ENCODE results near the gene SPON1.

SPON1 gene

GRCh38 chr11:14065681-14066080 lies 103.2 kb downstream of the SPON1 start:
- Histone ChIP-seq H2BK15ac (ENCODE audit: low read length) (no peak overlapping the region), H2BK5ac (ENCODE audit: low read length) (no peak overlapping the region), H3K4ac (ENCODE audit: low read length) (no peak overlapping the region), H3K18ac (ENCODE audit: low read length) (no peak overlapping the region), H2AFZ (ENCODE audit: low read length) (no peak overlapping the region), H3K27ac (replicated peaks; ENCODE audit: low read length) (no peak overlapping the region), H4K91ac (ENCODE audit: low read depth, low read length, poor library complexity) (no peak overlapping the region), H3K4me2 (ENCODE audit: insufficient read depth, low read length, poor library complexity, severe bottlenecking) (no peak overlapping the region), H2AK5ac (ENCODE audit: low read depth, low read length) (no peak overlapping the region), H3K9me3 (replicated peaks in 1 of 2; ENCODE audit: control insufficient read depth in 2 of 2, insufficient read depth in 1 of 2, low read depth in 1 of 2, low read length in 2 of 2) (no peaks in the 10 kb centered on the region), H3K4me1 (ENCODE audit: control insufficient read depth in 2 of 2, insufficient read depth in 1 of 2, low read depth in 1 of 2, low read length in 2 of 2) (peaks cover 0 to 4% of the 10 kb centered on the region in 2 donors), H3K27me3 (ENCODE audit: control insufficient read depth in 3 of 3, insufficient read depth in 3 of 3, low read depth in 1 of 3, low read length in 3 of 3) (peaks cover 0 to 2% (median 0%) of the 10 kb centered on the region in 3 experiments), H3K14ac (ENCODE audit: low read length) (no peak overlapping the region), H4K8ac (ENCODE audit: low read depth, low read length) (no peak overlapping the region), H2BK12ac (ENCODE audit: low read length) (no peak overlapping the region), H3K23ac (ENCODE audit: low read depth, low read length, poor library complexity) (no peak overlapping the region), H3K9ac (ENCODE audit: low read depth, low read length, poor library complexity) (no peak overlapping the region), H3K79me1 (ENCODE audit: low read depth, low read length) (no peaks in the 10 kb centered on the region), H2BK120ac (ENCODE audit: low read depth, low read length) (no peak overlapping the region), H3K4me3 (ENCODE audit: low read length in 2 of 2) (no peak overlapping the region), H3K36me3 (replicated peaks in 1 of 2; ENCODE audit: control insufficient read depth in 2 of 2, insufficient read depth in 2 of 2, low read length in 2 of 2) (peaks cover 0 to 2% of the 10 kb centered on the region in 2 donors)
- no CpG with 5 or more reads among the region's 1 CpG for WGBS, 2 donors (ENCODE audit: extremely low coverage in 2 of 2, insufficient read length in 2 of 2, insufficient replicate concordance in 1 of 2)
- DNase-seq (ENCODE audit: low spot score), result no peak

- no peak overlapping the region for H3K23ac ChIP-seq (ENCODE audit: low read depth, low read length, poor library complexity)
- no peak overlapping the region for H4K8ac ChIP-seq (ENCODE audit: low read depth, low read length)
- no peaks in the 10 kb centered on the region for H3K9me3 ChIP-seq (replicated peaks in 1 of 2; ENCODE audit: control insufficient read depth in 2 of 2, insufficient read depth in 1 of 2, low read depth in 1 of 2, low read length in 2 of 2)
- H2BK12ac ChIP-seq (ENCODE audit: low read length), result no peak overlapping the region
- no peak overlapping the region for H3K4ac ChIP-seq (ENCODE audit: low read length)
- no CpG with 5 or more reads among the region's 3 CpGs for WGBS, 2 donors (ENCODE audit: extremely low coverage in 2 of 2, insufficient read length in 2 of 2, insufficient replicate concordance in 1 of 2)
- no peak overlapping the region for H3K18ac ChIP-seq (ENCODE audit: low read length)
- H3K14ac ChIP-seq (ENCODE audit: low read length), result no peak overlapping the region
- no peak overlapping the region for H2BK5ac ChIP-seq (ENCODE audit: low read length)
- no peak overlapping the region for H3K4me3 ChIP-seq (ENCODE audit: low read length in 2 of 2)
- no peak overlapping the region for H4K91ac ChIP-seq (ENCODE audit: low read depth, low read length, poor library complexity)
- no peak for DNase-seq (ENCODE audit: low spot score)
- no peak overlapping the region for H3K9ac ChIP-seq (ENCODE audit: low read depth, low read length, poor library complexity)
- H2BK120ac ChIP-seq (ENCODE audit: low read depth, low read length), result no peak overlapping the region
- H3K4me2 ChIP-seq (ENCODE audit: insufficient read depth, low read length, poor library complexity, severe bottlenecking), result no peak overlapping the region
- H2AFZ ChIP-seq (ENCODE audit: low read length), result no peak overlapping the region
- H3K27ac ChIP-seq (replicated peaks; ENCODE audit: low read length), result no peak overlapping the region
- H3K27me3 ChIP-seq (ENCODE audit: control insufficient read depth in 3 of 3, insufficient read depth in 3 of 3, low read depth in 1 of 3, low read length in 3 of 3), result peaks cover 0 to 2% (median 0%) of the 10 kb centered on the region in 3 experiments
- peaks cover 0 to 2% of the 10 kb centered on the region in 2 donors for H3K36me3 ChIP-seq (replicated peaks in 1 of 2; ENCODE audit: control insufficient read depth in 2 of 2, insufficient read depth in 2 of 2, low read length in 2 of 2)
- H2BK15ac ChIP-seq (ENCODE audit: low read length), result no peak overlapping the region
- H3K79me1 ChIP-seq (ENCODE audit: low read depth, low read length), result no peaks in the 10 kb centered on the region
- no peak overlapping the region for H2AK5ac ChIP-seq (ENCODE audit: low read depth, low read length)
- peaks cover 0 to 4% of the 10 kb centered on the region in 2 donors for H3K4me1 ChIP-seq (ENCODE audit: control insufficient read depth in 2 of 2, insufficient read depth in 1 of 2, low read depth in 1 of 2, low read length in 2 of 2)
These were observed 105.2 kb downstream of the SPON1 start for GRCh38 chr11:14067686-14068085.

GRCh38 chr11:14070896-14071295 lies 108.4 kb downstream of the SPON1 start:
- no CpG with 5 or more reads among the region's 1 CpG for WGBS, 2 donors (ENCODE audit: extremely low coverage in 2 of 2, insufficient read length in 2 of 2, insufficient replicate concordance in 1 of 2)
- no peak overlapping the region for H4K91ac ChIP-seq (ENCODE audit: low read depth, low read length, poor library complexity)
- H2AFZ ChIP-seq (ENCODE audit: low read length), result no peak overlapping the region

GRCh38 chr11:14073849-14074476 lies 111.4 kb downstream of the SPON1 start:
- Histone ChIP-seq H3K79me1 (ENCODE audit: low read depth, low read length) (no peaks in the 10 kb centered on the region), H3K27me3 (ENCODE audit: control insufficient read depth in 3 of 3, insufficient read depth in 3 of 3, low read depth in 1 of 3, low read length in 3 of 3) (no peaks in the 10 kb centered on the region), H3K4me2 (ENCODE audit: insufficient read depth, low read length, poor library complexity, severe bottlenecking) (no peak overlapping the region), H3K23ac (ENCODE audit: low read depth, low read length, poor library complexity) (no peak overlapping the region), H3K18ac (ENCODE audit: low read length) (no peak overlapping the region), H2AFZ (ENCODE audit: low read length) (peak overlapping the region; percentile 64), H4K8ac (ENCODE audit: low read depth, low read length) (no peak overlapping the region), H4K91ac (ENCODE audit: low read depth, low read length, poor library complexity) (no peak overlapping the region), H3K27ac (replicated peaks; ENCODE audit: low read length) (no peak overlapping the region), H3K4me1 (ENCODE audit: control insufficient read depth in 2 of 2, insufficient read depth in 1 of 2, low read depth in 1 of 2, low read length in 2 of 2) (peaks cover 0 to 11% of the 10 kb centered on the region in 2 donors), H3K36me3 (replicated peaks in 1 of 2; ENCODE audit: control insufficient read depth in 2 of 2, insufficient read depth in 2 of 2, low read length in 2 of 2) (no peaks in the 10 kb centered on the region), H3K4me3 (ENCODE audit: low read length in 2 of 2) (no peak overlapping the region), H2BK120ac (ENCODE audit: low read depth, low read length) (no peak overlapping the region), H2BK12ac (ENCODE audit: low read length) (no peak overlapping the region), H2BK5ac (ENCODE audit: low read length) (no peak overlapping the region), H2BK15ac (ENCODE audit: low read length) (no peak overlapping the region), H2AK5ac (ENCODE audit: low read depth, low read length) (no peak overlapping the region), H3K9me3 (replicated peaks in 1 of 2; ENCODE audit: control insufficient read depth in 2 of 2, insufficient read depth in 1 of 2, low read depth in 1 of 2, low read length in 2 of 2) (no peaks in the 10 kb centered on the region), H3K14ac (ENCODE audit: low read length) (no peak overlapping the region), H3K9ac (ENCODE audit: low read depth, low read length, poor library complexity) (no peak overlapping the region), H3K4ac (ENCODE audit: low read length) (no peak overlapping the region)
- DNase-seq (ENCODE audit: low spot score), result no peak
- no CpG with 5 or more reads among the region's 1 CpG for WGBS, 2 donors (ENCODE audit: extremely low coverage in 2 of 2, insufficient read length in 2 of 2, insufficient replicate concordance in 1 of 2)

More at GRCh38 chr11:14070896-14071295, 108.4 kb downstream of the SPON1 start:
- Histone ChIP-seq H3K4ac (ENCODE audit: low read length) (no peak overlapping the region), H3K23ac (ENCODE audit: low read depth, low read length, poor library complexity) (no peak overlapping the region), H3K79me1 (ENCODE audit: low read depth, low read length) (no peaks in the 10 kb centered on the region), H2AK5ac (ENCODE audit: low read depth, low read length) (no peak overlapping the region), H4K8ac (ENCODE audit: low read depth, low read length) (no peak overlapping the region), H3K27ac (replicated peaks; ENCODE audit: low read length) (no peak overlapping the region), H3K27me3 (ENCODE audit: control insufficient read depth in 3 of 3, insufficient read depth in 3 of 3, low read depth in 1 of 3, low read length in 3 of 3) (peaks cover 0 to 2% (median 0%) of the 10 kb centered on the region in 3 experiments), H3K9ac (ENCODE audit: low read depth, low read length, poor library complexity) (no peak overlapping the region), H3K36me3 (replicated peaks in 1 of 2; ENCODE audit: control insufficient read depth in 2 of 2, insufficient read depth in 2 of 2, low read length in 2 of 2) (peaks cover 0 to 2% of the 10 kb centered on the region in 2 donors), H3K14ac (ENCODE audit: low read length) (no peak overlapping the region), H2BK120ac (ENCODE audit: low read depth, low read length) (no peak overlapping the region), H2BK15ac (ENCODE audit: low read length) (no peak overlapping the region), H3K4me1 (ENCODE audit: control insufficient read depth in 2 of 2, insufficient read depth in 1 of 2, low read depth in 1 of 2, low read length in 2 of 2) (peaks cover 0 to 11% of the 10 kb centered on the region in 2 donors), H2BK12ac (ENCODE audit: low read length) (no peak overlapping the region), H3K9me3 (replicated peaks in 1 of 2; ENCODE audit: control insufficient read depth in 2 of 2, insufficient read depth in 1 of 2, low read depth in 1 of 2, low read length in 2 of 2) (no peaks in the 10 kb centered on the region), H3K4me2 (ENCODE audit: insufficient read depth, low read length, poor library complexity, severe bottlenecking) (no peak overlapping the region), H3K18ac (ENCODE audit: low read length) (no peak overlapping the region), H3K4me3 (ENCODE audit: low read length in 2 of 2) (no peak overlapping the region), H2BK5ac (ENCODE audit: low read length) (no peak overlapping the region)
- no peak for DNase-seq (ENCODE audit: low spot score)

All from neuronal stem cell (in vitro differentiated cells).